PFSK-1 (cell line): ENCODE measurements around the gene IL3.

Experiments used
- FOXP2 ChIP-seq: optimal IDR thresholded peaks from 2 replicates; pipeline ENCODE3; 2011; ENCODE audit warnings: borderline replicate concordance, control low read depth, inconsistent platforms; ENCODE audit not compliant: insufficient read depth; ENCODE audit errors: extremely low read length, extremely low read depth
- POLR2AphosphoS5 ChIP-seq: IDR thresholded peaks from 2 replicates; pipeline ENCODE4 v1.6.1; 2012; ENCODE audit warnings: low read depth, mild to moderate bottlenecking, control low read depth, low read length, moderate library complexity
- SIN3A ChIP-seq: IDR thresholded peaks from 2 replicates; pipeline ENCODE4 v1.6.1; 2012; ENCODE audit warnings: mild to moderate bottlenecking, low read length, moderate library complexity, borderline replicate concordance; ENCODE audit not compliant: insufficient read depth
- TAF1 ChIP-seq: IDR thresholded peaks from 2 replicates; pipeline ENCODE4 v1.6.1; 2012; ENCODE audit warnings: low read length, control low read depth, borderline replicate concordance; ENCODE audit not compliant: insufficient read depth
- TF ChIP-seq, protein P1 (sequence below), 2 experiments: IDR thresholded peaks; 2 replicates each; pipeline versions ENCODE4 v1.6.1 to v1.8.0; 2011 to 2012; ENCODE audit warnings: low read depth in 2 of 2, low read length in 2 of 2, control low read depth in 1 of 2, inconsistent platforms in 1 of 2, mild to moderate bottlenecking in 1 of 2, moderate library complexity in 1 of 2; ENCODE audit not compliant: insufficient read depth in 1 of 2

The IL3 gene

GRCh38 chr5:132019337-132019736, 41.1 kb upstream of the IL3 start:
- no peak for TF ChIP-seq SIN3A
- TF ChIP-seq, protein P1, sequence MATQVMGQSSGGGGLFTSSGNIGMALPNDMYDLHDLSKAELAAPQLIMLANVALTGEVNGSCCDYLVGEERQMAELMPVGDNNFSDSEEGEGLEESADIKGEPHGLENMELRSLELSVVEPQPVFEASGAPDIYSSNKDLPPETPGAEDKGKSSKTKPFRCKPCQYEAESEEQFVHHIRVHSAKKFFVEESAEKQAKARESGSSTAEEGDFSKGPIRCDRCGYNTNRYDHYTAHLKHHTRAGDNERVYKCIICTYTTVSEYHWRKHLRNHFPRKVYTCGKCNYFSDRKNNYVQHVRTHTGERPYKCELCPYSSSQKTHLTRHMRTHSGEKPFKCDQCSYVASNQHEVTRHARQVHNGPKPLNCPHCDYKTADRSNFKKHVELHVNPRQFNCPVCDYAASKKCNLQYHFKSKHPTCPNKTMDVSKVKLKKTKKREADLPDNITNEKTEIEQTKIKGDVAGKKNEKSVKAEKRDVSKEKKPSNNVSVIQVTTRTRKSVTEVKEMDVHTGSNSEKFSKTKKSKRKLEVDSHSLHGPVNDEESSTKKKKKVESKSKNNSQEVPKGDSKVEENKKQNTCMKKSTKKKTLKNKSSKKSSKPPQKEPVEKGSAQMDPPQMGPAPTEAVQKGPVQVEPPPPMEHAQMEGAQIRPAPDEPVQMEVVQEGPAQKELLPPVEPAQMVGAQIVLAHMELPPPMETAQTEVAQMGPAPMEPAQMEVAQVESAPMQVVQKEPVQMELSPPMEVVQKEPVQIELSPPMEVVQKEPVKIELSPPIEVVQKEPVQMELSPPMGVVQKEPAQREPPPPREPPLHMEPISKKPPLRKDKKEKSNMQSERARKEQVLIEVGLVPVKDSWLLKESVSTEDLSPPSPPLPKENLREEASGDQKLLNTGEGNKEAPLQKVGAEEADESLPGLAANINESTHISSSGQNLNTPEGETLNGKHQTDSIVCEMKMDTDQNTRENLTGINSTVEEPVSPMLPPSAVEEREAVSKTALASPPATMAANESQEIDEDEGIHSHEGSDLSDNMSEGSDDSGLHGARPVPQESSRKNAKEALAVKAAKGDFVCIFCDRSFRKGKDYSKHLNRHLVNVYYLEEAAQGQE (IDR thresholded peaks at IDR 0.05; ENCODE audit: insufficient read depth in 1 of 2, low read depth in 2 of 2, low read length in 2 of 2), result no peak
- TF ChIP-seq POLR2AphosphoS5, result no peak
- TF ChIP-seq FOXP2, result no peak
- TF ChIP-seq TAF1, result no peak

- TF ChIP-seq FOXP2 (no peak), SIN3A (no peak), TAF1 (no peak), POLR2AphosphoS5 (no peak)
- TF ChIP-seq, protein P1 (IDR thresholded peaks at IDR 0.05; ENCODE audit: insufficient read depth in 1 of 2, low read depth in 2 of 2, low read length in 2 of 2), result no peak
Observed at GRCh38 chr5:132019857-132020555, 40.4 kb upstream of the IL3 start.

- TF ChIP-seq TAF1, result no peak
- TF ChIP-seq FOXP2, result no peak
- TF ChIP-seq POLR2AphosphoS5, result no peak
- no peak for TF ChIP-seq SIN3A
- TF ChIP-seq, protein P1 (IDR thresholded peaks at IDR 0.05; ENCODE audit: insufficient read depth in 1 of 2, low read depth in 2 of 2, low read length in 2 of 2), result no peak
Observed at GRCh38 chr5:132020568-132021339, 39.7 kb upstream of the IL3 start.

DNA sequence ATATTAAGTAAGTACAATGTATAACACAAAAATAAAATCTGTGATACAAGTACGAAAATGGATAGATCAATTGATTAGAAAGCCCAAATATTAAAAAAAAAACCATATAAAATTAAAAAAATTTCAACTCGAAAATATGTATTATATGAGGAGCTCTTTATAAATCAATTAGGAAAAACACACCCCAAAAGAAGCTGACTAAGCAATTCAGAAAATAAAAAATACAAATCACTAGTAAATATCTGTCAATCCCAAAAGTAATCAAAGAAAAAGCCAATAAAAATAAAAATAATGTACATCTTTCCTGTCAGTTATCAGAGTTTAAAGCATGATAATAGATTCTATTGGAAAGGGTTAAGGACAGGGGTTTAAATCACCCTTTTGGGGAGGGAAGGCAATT, 38.8 kb upstream of the IL3 start:
- TF ChIP-seq, protein P1 (IDR thresholded peaks at IDR 0.05; ENCODE audit: insufficient read depth in 1 of 2, low read depth in 2 of 2, low read length in 2 of 2), result no peak
- no peak for TF ChIP-seq POLR2AphosphoS5
- no peak for TF ChIP-seq FOXP2
- no peak for TF ChIP-seq SIN3A
- TF ChIP-seq TAF1, result no peak
